ENCODE measurements around the gene PRKRA.

PRKRA gene

DNA sequence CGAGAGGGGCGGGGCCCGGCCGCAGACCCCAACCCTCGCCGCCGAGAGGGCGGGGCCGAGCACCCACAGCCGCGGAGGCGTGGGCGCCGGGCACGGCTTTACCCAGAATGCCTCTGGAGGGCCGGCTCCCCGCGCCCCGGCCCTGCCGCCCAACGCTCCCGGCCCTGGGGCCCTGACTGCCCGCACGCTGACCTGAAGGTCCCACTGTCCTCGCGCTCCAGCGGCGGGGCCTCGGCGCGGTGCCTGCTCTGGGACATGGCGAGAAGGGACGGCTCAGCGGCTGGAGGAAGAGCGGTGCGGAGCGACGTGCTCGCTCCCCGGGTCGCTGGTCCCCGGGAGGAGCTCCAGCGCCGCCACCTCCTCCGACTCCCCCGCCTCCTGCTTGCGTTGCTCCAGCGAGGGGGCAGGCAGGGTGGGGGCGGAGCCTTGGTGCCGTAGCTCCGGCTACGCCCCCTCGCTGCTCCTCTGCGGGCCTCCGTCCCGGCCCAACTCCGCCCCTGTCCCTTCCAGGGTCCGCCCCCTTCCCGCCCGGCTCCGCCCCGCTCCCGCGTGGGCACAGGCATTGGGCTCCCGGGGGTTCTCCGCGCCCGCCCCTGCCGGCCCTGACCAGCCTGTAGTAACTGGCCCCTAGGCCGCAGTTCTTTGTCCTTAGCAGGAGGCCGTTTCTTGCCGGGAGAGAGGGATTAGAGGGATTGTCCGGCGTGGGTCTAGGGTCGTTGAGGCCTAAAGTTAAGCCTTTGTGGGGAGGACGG, at the start of gene PRKRA, which contains the start of gene PJVK:
PRKRA (minus strand) TSS at position 402 of the 752 bp plus-strand sequence; CDS start at position 257, 145 bp downstream.
PJVK (plus strand) TSS at position 605 of the 752 bp plus-strand sequence. CDS start 2,032 bp downstream, outside the sequence.
- peak within 1 kb of the TSS; percentile 76 for H3K4me3 ChIP-seq (ENCODE audit: low read length)
- H3K9me3 ChIP-seq (ENCODE audit: insufficient read depth, low read depth, low read length): no peaks in the 10 kb centered on the region
- peak within 1 kb of the TSS; percentile 97 for H3K9ac ChIP-seq (ENCODE audit: low read depth, low read length)
- H3K36me3 ChIP-seq (ENCODE audit: insufficient read depth, low read depth, low read length): peaks cover 32% of the 10 kb centered on the region
- H3K4me1 ChIP-seq (ENCODE audit: insufficient read depth, low read length): peaks cover 3% of the 10 kb centered on the region; the same call in 1 of the 2 replicates
- H3K27ac ChIP-seq (ENCODE audit: low read length): peak within 1 kb of the TSS; percentile 96
- no peaks in the 10 kb centered on the region for H3K27me3 ChIP-seq (ENCODE audit: insufficient read depth, low read length)

- Histone ChIP-seq H3K27me3 (ENCODE audit: insufficient read depth, low read length) (no peaks in the 10 kb centered on the region), H3K27ac (ENCODE audit: low read length) (no peak overlapping the region), H3K4me1 (ENCODE audit: insufficient read depth, low read length) (no peaks in the 10 kb centered on the region), H3K4me3 (ENCODE audit: low read length) (no peak overlapping the region), H3K36me3 (ENCODE audit: insufficient read depth, low read depth, low read length) (peaks cover 78% of the 10 kb centered on the region), H3K9me3 (ENCODE audit: insufficient read depth, low read depth, low read length) (no peaks in the 10 kb centered on the region), H3K9ac (ENCODE audit: low read depth, low read length) (no peak overlapping the region)
Measured at GRCh38 chr2:178499640-178500039, 48.7 kb upstream of the PRKRA start.

GRCh38 chr2:178498137-178498536, 47.2 kb upstream of the PRKRA start:
- no peaks in the 10 kb centered on the region for H3K4me1 ChIP-seq (ENCODE audit: insufficient read depth, low read length)
- H3K27ac ChIP-seq (ENCODE audit: low read length): no peak overlapping the region
- H3K36me3 ChIP-seq (ENCODE audit: insufficient read depth, low read depth, low read length): peaks cover 83% of the 10 kb centered on the region
- H3K27me3 ChIP-seq (ENCODE audit: insufficient read depth, low read length): no peaks in the 10 kb centered on the region
- no peak overlapping the region for H3K4me3 ChIP-seq (ENCODE audit: low read length)
- H3K9me3 ChIP-seq (ENCODE audit: insufficient read depth, low read depth, low read length): no peaks in the 10 kb centered on the region
- H3K9ac ChIP-seq (ENCODE audit: low read depth, low read length): no peak overlapping the region

GRCh38 chr2:178496049-178496448, 45.1 kb upstream of the PRKRA start:
- H3K4me1 ChIP-seq (ENCODE audit: insufficient read depth, low read length): no peaks in the 10 kb centered on the region
- peaks cover 77% of the 10 kb centered on the region for H3K36me3 ChIP-seq (ENCODE audit: insufficient read depth, low read depth, low read length)
- no peak overlapping the region for H3K4me3 ChIP-seq (ENCODE audit: low read length)
- no peaks in the 10 kb centered on the region for H3K9me3 ChIP-seq (ENCODE audit: insufficient read depth, low read depth, low read length)
- no peak overlapping the region for H3K27ac ChIP-seq (ENCODE audit: low read length)
- no peaks in the 10 kb centered on the region for H3K27me3 ChIP-seq (ENCODE audit: insufficient read depth, low read length)
- H3K9ac ChIP-seq (ENCODE audit: low read depth, low read length): no peak overlapping the region

DNA sequence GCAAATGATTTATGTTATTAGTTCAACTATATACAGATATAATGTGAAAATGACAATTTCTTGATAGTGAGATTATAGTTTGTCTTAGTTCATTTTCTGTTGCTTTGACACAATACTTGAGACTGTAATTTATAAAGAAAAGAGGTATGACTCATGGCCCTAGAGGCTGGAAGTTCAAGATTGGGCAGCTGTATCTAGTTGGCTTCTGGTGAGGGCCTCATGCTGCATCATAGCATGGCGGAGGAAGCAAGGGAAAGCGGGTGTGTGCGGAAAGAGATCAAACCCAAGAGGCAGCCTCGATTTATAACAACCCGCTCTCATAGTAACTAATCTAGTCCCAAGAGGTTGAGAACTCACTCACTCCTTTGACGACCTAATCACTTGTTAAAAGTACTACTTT, 40.6 kb upstream of the PRKRA start:
- H3K4me3 ChIP-seq (ENCODE audit: low read length): no peak overlapping the region
- H3K27me3 ChIP-seq (ENCODE audit: insufficient read depth, low read length): no peaks in the 10 kb centered on the region
- no peaks in the 10 kb centered on the region for H3K9me3 ChIP-seq (ENCODE audit: insufficient read depth, low read depth, low read length)
- H3K27ac ChIP-seq (ENCODE audit: low read length): no peak overlapping the region
- H3K9ac ChIP-seq (ENCODE audit: low read depth, low read length): no peak overlapping the region
- H3K4me1 ChIP-seq (ENCODE audit: insufficient read depth, low read length): no peaks in the 10 kb centered on the region
- H3K36me3 ChIP-seq (ENCODE audit: insufficient read depth, low read depth, low read length): peaks cover 47% of the 10 kb centered on the region

- Histone ChIP-seq H3K9ac (ENCODE audit: low read depth, low read length) (no peak overlapping the region), H3K36me3 (ENCODE audit: insufficient read depth, low read depth, low read length) (no peaks in the 10 kb centered on the region; the same call in 1 of the 2 replicates), H3K4me1 (ENCODE audit: insufficient read depth, low read length) (peaks cover 16% of the 10 kb centered on the region), H3K27me3 (ENCODE audit: insufficient read depth, low read length) (no peaks in the 10 kb centered on the region; the same call in 1 of the 2 replicates), H3K4me3 (ENCODE audit: low read length) (no peak overlapping the region), H3K27ac (ENCODE audit: low read length) (no peak overlapping the region), H3K9me3 (ENCODE audit: insufficient read depth, low read depth, low read length) (no peaks in the 10 kb centered on the region)
Measured at GRCh38 chr2:178485356-178485755, 34.4 kb upstream of the PRKRA start.

- H3K27ac ChIP-seq (ENCODE audit: low read length): no peak overlapping the region
- H3K9ac ChIP-seq (ENCODE audit: low read depth, low read length): no peak overlapping the region
- no peaks in the 10 kb centered on the region; the same call in 1 of the 2 replicates for H3K36me3 ChIP-seq (ENCODE audit: insufficient read depth, low read depth, low read length)
- no peaks in the 10 kb centered on the region for H3K9me3 ChIP-seq (ENCODE audit: insufficient read depth, low read depth, low read length)
- peaks cover 20% of the 10 kb centered on the region for H3K4me1 ChIP-seq (ENCODE audit: insufficient read depth, low read length)
- no peak overlapping the region for H3K4me3 ChIP-seq (ENCODE audit: low read length)
- H3K27me3 ChIP-seq (ENCODE audit: insufficient read depth, low read length): peaks cover 3% of the 10 kb centered on the region; the same call in 1 of the 2 replicates
Measured at GRCh38 chr2:178484245-178485041, 33.5 kb upstream of the PRKRA start.

- peaks cover 8% of the 10 kb centered on the region; the same call in 1 of the 2 replicates for H3K27me3 ChIP-seq (ENCODE audit: insufficient read depth, low read length)
- 0 out of 2 replicates have a peak overlapping the region, but pooled peaks have one; percentile 24 for H3K4me3 ChIP-seq (ENCODE audit: low read length)
- no peak overlapping the region for H3K27ac ChIP-seq (ENCODE audit: low read length)
- H3K4me1 ChIP-seq (ENCODE audit: insufficient read depth, low read length): peaks cover 23% of the 10 kb centered on the region
- no peaks in the 10 kb centered on the region; the same call in 1 of the 2 replicates for H3K36me3 ChIP-seq (ENCODE audit: insufficient read depth, low read depth, low read length)
- no peak overlapping the region for H3K9ac ChIP-seq (ENCODE audit: low read depth, low read length)
- no peaks in the 10 kb centered on the region for H3K9me3 ChIP-seq (ENCODE audit: insufficient read depth, low read depth, low read length)
Measured at GRCh38 chr2:178482437-178482836, 31.5 kb upstream of the PRKRA start.

GRCh38 chr2:178480227-178481181, 29.5 kb upstream of the PRKRA start, which contains the start of gene PLEKHA3:
Gene PLEKHA3, plus strand, starts transcription at chr2:178480457. Its CDS starts 413 bp downstream, at chr2:178480870.
- H3K9ac ChIP-seq (ENCODE audit: low read depth, low read length): peak within 1 kb of the TSS; percentile 79; the same call in 1 of the 2 replicates
- peaks cover 23% of the 10 kb centered on the region for H3K4me1 ChIP-seq (ENCODE audit: insufficient read depth, low read length)
- H3K27ac ChIP-seq (ENCODE audit: low read length): no peak within 1 kb of the TSS
- peak within 1 kb of the TSS; percentile 99 for H3K4me3 ChIP-seq (ENCODE audit: low read length)
- H3K27me3 ChIP-seq (ENCODE audit: insufficient read depth, low read length): peaks cover 8% of the 10 kb centered on the region; the same call in 1 of the 2 replicates
- H3K9me3 ChIP-seq (ENCODE audit: insufficient read depth, low read depth, low read length): no peaks in the 10 kb centered on the region
- no peaks in the 10 kb centered on the region for H3K36me3 ChIP-seq (ENCODE audit: insufficient read depth, low read depth, low read length)

- Histone ChIP-seq H3K27ac (ENCODE audit: low read length) (no peak overlapping the region), H3K27me3 (ENCODE audit: insufficient read depth, low read length) (peaks cover 8% of the 10 kb centered on the region; the same call in 1 of the 2 replicates), H3K9me3 (ENCODE audit: insufficient read depth, low read depth, low read length) (no peaks in the 10 kb centered on the region), H3K4me1 (ENCODE audit: insufficient read depth, low read length) (peaks cover 23% of the 10 kb centered on the region), H3K36me3 (ENCODE audit: insufficient read depth, low read depth, low read length) (no peaks in the 10 kb centered on the region), H3K4me3 (ENCODE audit: low read length) (peak overlapping the region; percentile 99), H3K9ac (ENCODE audit: low read depth, low read length) (peak overlapping the region; percentile 79; the same call in 1 of the 2 replicates)
Measured at GRCh38 chr2:178479758-178480226, 28.8 kb upstream of the PRKRA start.
